HG02763 (cell line): ENCODE results near the gene TRAPPC3L.
A peak's percentile ranks its signal among the peaks of the same experiment; 100 is the strongest.

ENCODE experiments used
- ATAC-seq: cut with Tn5 transposase; IDR thresholded peaks from one replicate; pipeline ENCODE4 v1.9.1; 2021; ENCODE audit warnings: mild to moderate bottlenecking, moderate library complexity; ENCODE audit not compliant: unreplicated experiment

TRAPPC3L gene

GRCh38 chr6:116560130-116560529, 14.6 kb upstream of the TRAPPC3L start:
- no peak for ATAC-seq

- ATAC-seq, result no peak
Observed at GRCh38 chr6:116557893-116558292, 12.4 kb upstream of the TRAPPC3L start.

- no peak for ATAC-seq
Observed at GRCh38 chr6:116556814-116557415, 11.4 kb upstream of the TRAPPC3L start.

- no peak for ATAC-seq
Observed at GRCh38 chr6:116556065-116556464, 10.6 kb upstream of the TRAPPC3L start.

GRCh38 chr6:116553451-116553850, 8.0 kb upstream of the TRAPPC3L start, which contains the start of gene CALHM4:
Gene CALHM4, plus strand, starts transcription at chr6:116553751. Its CDS starts 43 bp downstream, at chr6:116553794.
- no peak for ATAC-seq

GRCh38 chr6:116550796-116551195, 5.3 kb upstream of the TRAPPC3L start:
- ATAC-seq, result no peak

DNA sequence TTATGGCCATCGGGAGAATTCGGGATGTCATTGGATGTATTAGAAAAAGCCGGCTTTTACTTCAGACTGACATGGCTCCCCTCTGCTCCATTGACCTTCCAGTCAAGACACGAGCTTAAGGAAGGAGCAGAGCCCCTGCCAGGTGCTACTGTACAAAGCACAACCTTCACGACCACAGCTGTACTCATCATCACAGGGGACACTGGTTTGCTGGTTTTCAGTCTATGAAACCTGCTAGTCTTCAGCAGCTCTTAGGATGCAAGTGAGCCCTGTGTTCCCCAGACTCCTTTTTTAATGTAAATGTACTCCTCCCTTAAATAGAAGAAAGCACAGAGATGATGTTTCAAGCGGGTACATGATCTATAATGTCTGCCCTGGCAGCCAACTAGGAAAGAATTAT, 1.9 kb upstream of the TRAPPC3L start:
- no peak for ATAC-seq

DNA sequence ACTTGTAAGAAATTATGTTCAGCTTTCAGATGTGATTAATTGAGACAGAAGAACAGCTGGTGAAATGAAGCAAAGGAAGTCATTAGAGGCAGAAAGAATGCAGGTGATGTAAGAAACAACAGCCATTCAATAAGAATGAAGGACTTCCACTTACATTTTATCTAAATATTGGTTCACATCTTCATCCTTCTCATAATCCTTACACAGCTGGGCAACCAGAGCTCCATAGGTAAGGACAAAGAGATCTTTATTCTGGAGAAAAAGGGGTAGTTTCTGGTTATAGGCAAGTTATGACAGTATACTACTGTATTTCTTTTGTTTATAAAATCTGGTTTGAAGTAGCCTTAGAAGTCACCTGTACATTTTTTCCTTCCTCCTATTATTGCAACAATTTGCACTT, 2.3 kb downstream of the TRAPPC3L start:
- no peak for ATAC-seq

- ATAC-seq, result no peak
Observed at GRCh38 chr6:116542426-116542825, 3.1 kb downstream of the TRAPPC3L start.

- ATAC-seq, result no peak
Observed at GRCh38 chr6:116536216-116536621, 9.3 kb downstream of the TRAPPC3L start.

- no peak for ATAC-seq
Observed at GRCh38 chr6:116535109-116535508, 10.4 kb downstream of the TRAPPC3L start.

DNA sequence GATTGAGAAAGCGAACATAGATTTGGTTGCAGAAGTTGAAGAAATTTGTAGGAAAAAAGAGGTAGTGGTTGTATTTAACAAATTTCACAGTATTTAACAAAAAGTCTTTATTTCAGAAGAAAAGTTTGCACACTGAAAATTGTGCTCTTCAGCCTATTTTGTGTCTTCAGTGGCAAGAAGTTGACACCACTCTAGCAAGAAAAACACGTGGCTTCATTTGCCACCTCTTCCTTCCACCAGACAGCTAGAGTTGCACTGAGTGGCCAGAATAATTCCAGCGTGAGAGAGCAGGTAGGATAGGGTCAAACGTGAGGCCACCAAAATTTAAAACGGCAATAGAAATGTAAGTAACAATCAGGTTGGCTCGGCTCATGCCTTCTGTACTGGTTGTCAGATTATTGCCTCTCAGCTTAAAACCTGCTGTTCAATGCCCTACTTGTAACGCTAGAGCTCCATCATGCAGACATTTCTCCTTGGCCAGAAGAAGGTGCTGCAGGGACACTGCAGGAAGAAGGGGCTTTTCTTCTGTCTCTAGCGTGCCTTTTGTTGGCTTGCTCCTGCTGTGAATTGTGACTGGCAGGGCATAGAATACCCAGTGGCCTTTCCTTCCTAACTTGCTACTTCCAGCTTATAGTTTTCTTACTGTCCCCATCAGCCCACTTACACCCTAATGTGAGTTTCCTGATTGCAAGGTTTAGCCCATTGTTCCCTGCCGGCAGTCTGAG, 12.1 kb downstream of the TRAPPC3L start:
- no peak for ATAC-seq

GRCh38 chr6:116531675-116532570, 13.6 kb downstream of the TRAPPC3L start:
- peak; percentile 81 for ATAC-seq

GRCh38 chr6:116530436-116530835, 15.0 kb downstream of the TRAPPC3L start:
- no peak for ATAC-seq

GRCh38 chr6:116529466-116530290, 15.8 kb downstream of the TRAPPC3L start:
- no peak for ATAC-seq

DNA sequence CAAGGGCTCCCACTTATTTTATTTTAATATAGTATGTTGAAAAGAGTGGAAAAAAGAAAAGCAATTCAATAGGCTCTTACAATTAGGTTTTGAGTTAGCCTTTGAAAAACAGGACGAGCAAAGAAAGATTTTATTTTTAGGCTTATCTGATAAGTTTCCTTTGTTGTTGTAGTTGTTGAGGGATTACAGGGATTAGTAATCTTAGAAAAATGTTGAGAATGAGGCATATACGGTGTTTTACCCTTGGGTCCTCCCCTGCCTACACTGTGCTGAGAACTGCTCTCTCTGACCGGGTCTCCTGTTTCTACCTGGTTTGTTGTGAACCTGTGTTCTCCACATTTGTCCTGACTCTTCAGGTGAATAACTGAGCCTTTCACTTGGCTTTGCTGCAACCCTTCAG, 16.7 kb downstream of the TRAPPC3L start:
- ATAC-seq, result no peak

- no peak for ATAC-seq
Observed at GRCh38 chr6:116528133-116528532, 17.4 kb downstream of the TRAPPC3L start.

DNA sequence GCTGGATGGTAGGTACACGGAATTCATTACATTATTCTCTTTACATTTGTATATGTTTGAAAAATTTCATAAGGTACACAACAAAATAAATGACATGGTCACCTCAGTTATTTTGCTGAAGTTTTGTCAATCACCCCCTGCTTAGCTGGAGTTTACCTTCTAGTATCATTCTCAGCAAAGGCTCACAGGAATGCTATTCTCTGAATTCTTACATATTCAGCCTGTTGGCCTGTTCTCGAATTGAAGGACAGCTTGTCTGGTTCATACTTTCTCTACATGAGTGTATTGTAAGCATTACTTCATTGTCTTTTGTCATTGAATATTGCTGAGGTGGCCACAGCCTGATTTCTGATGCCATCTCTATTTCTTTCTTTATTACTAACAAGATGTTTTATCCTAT, 21.2 kb downstream of the TRAPPC3L start:
- ATAC-seq, result no peak

- ATAC-seq, result no peak
Observed at GRCh38 chr6:116522896-116523295, 22.6 kb downstream of the TRAPPC3L start.

GRCh38 chr6:116518621-116519368, 26.7 kb downstream of the TRAPPC3L start:
- no peak for ATAC-seq
